Ovary (tissue), 9 donors: Measurements from ENCODE around the gene APCDD1. TPM values are rescaled to one million over a fixed set of nuclear protein-coding genes. Genes with fewer than 3 reads are reported as not detected.
A peak's percentile ranks its signal among the peaks of the same experiment; 100 is the strongest.

ENCODE experiments used
- DNase-seq, 5 donors: peaks; one replicate each; pipeline ENCODE4 v3.0.0-alpha.2; 2019 to 2020
- H3K27ac ChIP-seq, 2 donors: fragments of 200-600 bp; one replicate each; pipeline versions ENCODE4 v1.5.1 to v1.8.0; 2019 to 2022
- H3K27me3 ChIP-seq: fragments of 200-600 bp; one replicate; pipeline ENCODE4 v1.8.0; 2022
- H3K36me3 ChIP-seq: fragments of 200-600 bp; sonication (generic); one replicate; pipeline ENCODE4 v1.5.1; 2019
- H3K4me1 ChIP-seq: one replicate; pipeline ENCODE4 v1.8.1; 2013; ENCODE audit warnings: mild to moderate bottlenecking, moderate library complexity; ENCODE audit not compliant: insufficient read depth
- H3K4me3 ChIP-seq: fragments of 200-600 bp; sonication (generic); one replicate; pipeline ENCODE4 v1.5.1; 2017
- H3K9me3 ChIP-seq, 2 donors: fragments of 200-600 bp in 1 of 2; sonication (generic) in 1 of 2; one replicate each; pipeline versions ENCODE4 v1.5.1 to v1.8.1; 2013 to 2019; ENCODE audit warnings: mild to moderate bottlenecking in 1 of 2, moderate library complexity in 1 of 2
- CTCF ChIP-seq, 3 donors: fragments of 450-650 bp in 2 of 3; fragments of 200-600 bp in 1 of 3; IDR thresholded peaks; one replicate each; pipeline versions ENCODE4 v1.5.1 to v1.8.0; 2016 to 2022; ENCODE audit warnings: antibody characterized with exemption in 3 of 3, mild to moderate bottlenecking in 1 of 3
- EP300 ChIP-seq: sonication (generic); formaldehyde crosslinking; IDR thresholded peaks from one replicate; pipeline ENCODE4 v1.6.1; 2017; ENCODE audit warnings: antibody characterized with exemption
- POLR2A ChIP-seq: fragments of 450-650 bp; IDR thresholded peaks from one replicate; pipeline ENCODE4 v1.6.1; 2017; ENCODE audit warnings: antibody characterized with exemption, mild to moderate bottlenecking, moderate library complexity
- WGBS, 3 donors: extraction: QIAGEN DNeasy Blood & Tissue Kit in 1 of 3; methylation state at CpG; one replicate each; pipeline versions ENCODE4 v1.1.5 to v1.1.7; 2013 to 2017; 5-methylcytosine and 5-hydroxymethylcytosine counted together
- intact Hi-C, 4 donors: fragments of 100-400 bp; cut with DNase I; formaldehyde crosslinking; loops; one replicate each; pipeline versions ENCODE4 v1.11.0 to v1.15.1; 2022 to 2023
- polyA plus RNA-seq, 2 donors: library from polyadenylated mRNA; stranded (reverse); fragments of 200-250 nt in 1 of 2; fragments of 350-450 nt in 1 of 2; fragmentation: Illumina TruSeq in 1 of 2; extraction: RNeasy Lipid Tissue Mini Kit (QIAGEN cat#74804) in 1 of 2; gene quantifications; one replicate each; pipeline ENCODE4 v1.2.3, GENCODE V29; 2013 to 2014
- total RNA-seq, 7 donors: library from RNA; depleted of rRNA in 2 of 7; stranded (reverse); fragments of >200 nt in 2 of 7; fragmentation: NEBNext Ultra II Directional in 3 of 7; extraction: Animal tissue kit (Norgen Biotek cat#: 25700) in 3 of 7; gene quantifications; one replicate each; pipeline versions ENCODE4 v1.1.0 to v1.2.4, GENCODE V29; 2016 to 2023
- donor health status: DM: no; HTN: no; CAD: no; lungs with moderate emphysema.
- donor health status: DM: no; HTN: no; CAD: no.
- donor health status: Bipolar disorder and iron deficiency.
- donor health status: DM: yes; HTN: yes; CAD: no.
- donor health status: DM: no; HTN: no; CAD: no.
- donor health status: DM: yes; HTN: yes; CAD: no.

The APCDD1 gene
- total and polyA plus RNA-seq, 9 donors = 21.1 to 112 (median 60.6) TPM

GRCh38 chr18:10514082-10514481, 59.6 kb downstream of the APCDD1 start:
- H3K27me3 ChIP-seq = no peaks in the 10 kb centered on the region
- H3K36me3 ChIP-seq = no peaks in the 10 kb centered on the region
- peak overlapping the region; percentile 16 to 52 for H3K27ac ChIP-seq
- 29 to 44% (median 40%) methylated on average over 3 of the region's 3 CpGs for WGBS, 3 donors
- H3K4me3 ChIP-seq = no peak overlapping the region
- peak in 1 of 5 donors; percentile 45 for DNase-seq
- intact Hi-C loops = loop anchor here in 3 of 4 donors (10.0 kb wide), 4 partner anchors 59 to 539 kb away; partner anchors contain the start of gene APCDD1 (in 2 of the 3)
- H3K4me1 ChIP-seq = peaks cover 6% of the 10 kb centered on the region
- H3K9me3 ChIP-seq = no peaks in the 10 kb centered on the region
- no peak for TF ChIP-seq POLR2A
- no peak for TF ChIP-seq CTCF (IDR thresholded peaks at IDR 0.05)
- TF ChIP-seq EP300 = no peak

GRCh38 chr18:10514601-10515000, 60.2 kb downstream of the APCDD1 start:
- Histone ChIP-seq H3K4me1 (peaks cover 8% of the 10 kb centered on the region), H3K36me3 (no peaks in the 10 kb centered on the region), H3K4me3 (no peak overlapping the region), H3K9me3 (no peaks in the 10 kb centered on the region), H3K27ac (no peak overlapping the region), H3K27me3 (no peaks in the 10 kb centered on the region)
- intact Hi-C loops = loop anchor here in 3 of 4 donors (10.0 kb wide), 4 partner anchors 60 to 540 kb away; partner anchors contain the start of gene APCDD1 (in 2 of the 3)
- TF ChIP-seq POLR2A (no peak), CTCF (IDR thresholded peaks at IDR 0.05) (no peak), EP300 (no peak)
- no peak for DNase-seq

GRCh38 chr18:10515456-10515855, 61.0 kb downstream of the APCDD1 start:
- 64 to 74% (median 73%) methylated on average over 4 of the region's 4 CpGs for WGBS, 3 donors
- intact Hi-C loops = loop anchor here (5.0 to 10.0 kb wide), 8 partner anchors 61 to 1373 kb away; partner anchors contain the start of gene APCDD1 (in 2 of the 4)
- Histone ChIP-seq H3K4me1 (peaks cover 8% of the 10 kb centered on the region), H3K27me3 (no peaks in the 10 kb centered on the region), H3K36me3 (no peaks in the 10 kb centered on the region), H3K4me3 (no peak overlapping the region), H3K27ac (peak overlapping the region in 1 of 2 donors; percentile 11), H3K9me3 (no peaks in the 10 kb centered on the region)
- DNase-seq = no peak
- TF ChIP-seq POLR2A = no peak

- DNase-seq = no peak
- 81 to 97% (median 91%) methylated on average over 2 of the region's 2 CpGs for WGBS, 3 donors
- TF ChIP-seq EP300 (no peak), CTCF (IDR thresholded peaks at IDR 0.05) (no peak), POLR2A (no peak)
- H3K27ac ChIP-seq = no peak overlapping the region
- H3K36me3 ChIP-seq = no peaks in the 10 kb centered on the region
- no peak overlapping the region for H3K4me3 ChIP-seq
- intact Hi-C loops = loop anchor here (5.0 to 10.0 kb wide), 8 partner anchors 61 to 1374 kb away; partner anchors contain the start of gene APCDD1 (in 2 of the 4)
- no peaks in the 10 kb centered on the region for H3K9me3 ChIP-seq
- H3K4me1 ChIP-seq = peaks cover 8% of the 10 kb centered on the region
- no peaks in the 10 kb centered on the region for H3K27me3 ChIP-seq
Measured at GRCh38 chr18:10516078-10516477, 61.6 kb downstream of the APCDD1 start.

- Histone ChIP-seq H3K36me3 (no peaks in the 10 kb centered on the region), H3K27ac (peak overlapping the region in 1 of 2 donors; percentile 44), H3K4me3 (no peak overlapping the region), H3K9me3 (no peaks in the 10 kb centered on the region), H3K27me3 (no peaks in the 10 kb centered on the region), H3K4me1 (peaks cover 4% of the 10 kb centered on the region)
- WGBS, 3 donors = 21 to 27% (median 22%) methylated on average over 12 of the region's 12 CpGs
- TF ChIP-seq POLR2A (peak; percentile 12), EP300 (no peak), CTCF (IDR thresholded peaks at IDR 0.05) (peak; percentile 23 to 68 (median 45))
- intact Hi-C loops = loop anchor here (2.0 to 10.0 kb wide), 9 partner anchors 64 to 1376 kb away; partner anchors contain the start of gene APCDD1 (in 2 of the 4)
- DNase-seq = peak; percentile 73 to 79 (median 77)
Measured at GRCh38 chr18:10518595-10519255, 64.3 kb downstream of the APCDD1 start.
